Thyroid gland (tissue), 4 donors: ENCODE results near the gene GPR6. TPM values are rescaled to one million over a fixed set of nuclear protein-coding genes. Genes with fewer than 3 reads are reported as not detected.

Experiments used
- DNase-seq, 2 donors: peaks; one replicate each; pipeline ENCODE4 v3.0.0-alpha.2; 2019
- H3K27ac ChIP-seq, 3 donors: fragments of 200-600 bp; sonication (generic); 1 replicate in 2 of 3; 2 replicates in 1 of 3; pipeline ENCODE4 v1.5.1; 2016 to 2019; ENCODE audit warnings: mild to moderate bottlenecking in 1 of 3, moderate library complexity in 1 of 3
- H3K27me3 ChIP-seq: fragments of 200-600 bp; sonication (generic); one replicate; pipeline ENCODE4 v1.5.1; 2019
- H3K36me3 ChIP-seq, 2 donors: fragments of 200-600 bp; sonication (generic); one replicate each; pipeline ENCODE4 v1.5.1; 2016 to 2019
- H3K4me1 ChIP-seq, 2 donors: fragments of 200-600 bp; sonication (generic); one replicate each; pipeline ENCODE4 v1.5.1; 2017 to 2019
- H3K4me3 ChIP-seq, 3 donors: fragments of 200-600 bp; sonication (generic); replicated peaks in 1 of 3; 1 replicate in 2 of 3; 2 replicates in 1 of 3; pipeline ENCODE4 v1.5.1; 2016; ENCODE audit warnings: mild to moderate bottlenecking in 1 of 3
- H3K9me3 ChIP-seq: fragments of 200-600 bp; sonication (generic); one replicate; pipeline ENCODE4 v1.5.1; 2017
- POLR2A ChIP-seq, 2 donors: fragments of 450-650 bp; IDR thresholded peaks; one replicate each; pipeline ENCODE4 v1.6.1; 2017; ENCODE audit warnings: antibody characterized with exemption in 2 of 2, mild to moderate bottlenecking in 2 of 2, moderate library complexity in 1 of 2
- WGBS, 2 donors: methylation state at CpG; one replicate each; pipeline ENCODE4 v1.1.5; 2017; 5-methylcytosine and 5-hydroxymethylcytosine counted together
- intact Hi-C: fragments of 100-400 bp; cut with DNase I; formaldehyde crosslinking; loops from one replicate; pipeline ENCODE4 v1.15.1; 2023
- total RNA-seq, 4 donors: library from RNA; depleted of rRNA; stranded (reverse); fragments of >200 nt; gene quantifications; one replicate each; pipeline ENCODE4 v1.2.3, GENCODE V29; 2016
- TF ChIP-seq, protein P1 (sequence below), 6 experiments: fragments of 200-600 bp in 3 of 6; fragments of 450-650 bp in 3 of 6; sonication (generic) in 3 of 6; IDR thresholded peaks; one replicate each; pipeline ENCODE4 v1.5.1; 2016 to 2019; ENCODE audit warnings: antibody characterized with exemption in 6 of 6, mild to moderate bottlenecking in 2 of 6, inconsistent platforms in 1 of 6, moderate library complexity in 1 of 6

The GPR6 gene
- total RNA-seq, 4 donors from 2014 or later = not detected

DNA sequence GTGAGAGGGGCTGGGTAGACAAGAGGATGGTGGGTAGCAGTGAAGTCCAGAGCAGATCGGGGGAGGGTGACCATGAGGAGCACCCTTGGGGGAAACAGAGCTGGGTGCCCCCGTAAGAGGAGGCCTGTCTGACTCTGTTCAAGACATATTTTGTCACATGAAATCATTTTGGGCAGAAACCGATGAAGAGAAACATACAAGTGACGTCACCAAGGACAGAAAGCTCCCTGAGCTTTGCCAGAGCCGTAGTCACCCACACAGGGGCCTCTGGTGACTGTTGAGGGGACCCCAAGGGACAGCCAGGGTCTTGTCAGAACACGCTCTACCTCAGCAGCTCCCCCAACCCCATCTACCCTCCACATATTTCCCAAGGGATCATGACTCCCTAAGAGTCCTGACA is 39.2 kb downstream of the GPR6 start:
- H3K27me3 ChIP-seq = no peaks in the 10 kb centered on the region
- no peaks in the 10 kb centered on the region for H3K36me3 ChIP-seq
- no peaks in the 10 kb centered on the region for H3K9me3 ChIP-seq
- WGBS, 2 donors = 72 to 86% methylated on average over 6 of the region's 6 CpGs
- intact Hi-C loops = no loop called here
- H3K4me3 ChIP-seq = no peak overlapping the region
- H3K27ac ChIP-seq = no peak overlapping the region
- H3K4me1 ChIP-seq = no peaks in the 10 kb centered on the region
- no peak for TF ChIP-seq POLR2A (IDR thresholded peaks at IDR 0.05)
- TF ChIP-seq, protein P1, sequence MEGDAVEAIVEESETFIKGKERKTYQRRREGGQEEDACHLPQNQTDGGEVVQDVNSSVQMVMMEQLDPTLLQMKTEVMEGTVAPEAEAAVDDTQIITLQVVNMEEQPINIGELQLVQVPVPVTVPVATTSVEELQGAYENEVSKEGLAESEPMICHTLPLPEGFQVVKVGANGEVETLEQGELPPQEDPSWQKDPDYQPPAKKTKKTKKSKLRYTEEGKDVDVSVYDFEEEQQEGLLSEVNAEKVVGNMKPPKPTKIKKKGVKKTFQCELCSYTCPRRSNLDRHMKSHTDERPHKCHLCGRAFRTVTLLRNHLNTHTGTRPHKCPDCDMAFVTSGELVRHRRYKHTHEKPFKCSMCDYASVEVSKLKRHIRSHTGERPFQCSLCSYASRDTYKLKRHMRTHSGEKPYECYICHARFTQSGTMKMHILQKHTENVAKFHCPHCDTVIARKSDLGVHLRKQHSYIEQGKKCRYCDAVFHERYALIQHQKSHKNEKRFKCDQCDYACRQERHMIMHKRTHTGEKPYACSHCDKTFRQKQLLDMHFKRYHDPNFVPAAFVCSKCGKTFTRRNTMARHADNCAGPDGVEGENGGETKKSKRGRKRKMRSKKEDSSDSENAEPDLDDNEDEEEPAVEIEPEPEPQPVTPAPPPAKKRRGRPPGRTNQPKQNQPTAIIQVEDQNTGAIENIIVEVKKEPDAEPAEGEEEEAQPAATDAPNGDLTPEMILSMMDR (IDR thresholded peaks at IDR 0.05) = no peak
- no peak for DNase-seq

DNA sequence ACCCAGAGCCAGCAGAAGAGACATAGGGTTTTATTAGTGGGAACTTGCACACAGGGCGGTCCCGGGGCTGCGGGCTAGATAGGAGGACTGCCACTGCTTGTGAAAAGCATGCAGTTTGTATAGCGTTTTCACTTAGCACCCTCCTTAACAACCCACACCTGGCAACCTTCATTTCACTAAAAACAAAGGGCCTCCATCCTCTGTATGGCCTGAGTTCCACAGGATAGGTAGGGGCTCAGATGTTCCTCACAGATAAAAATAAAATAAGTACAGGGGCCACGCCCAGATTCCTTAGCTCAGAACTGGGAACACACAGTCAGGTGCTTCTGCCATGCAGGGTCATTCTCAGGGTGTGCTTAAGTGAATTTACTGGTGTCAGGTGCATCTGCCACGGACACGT is 39.8 kb downstream of the GPR6 start:
- TF ChIP-seq, protein P1 (IDR thresholded peaks at IDR 0.05) = no peak
- no peak for TF ChIP-seq POLR2A (IDR thresholded peaks at IDR 0.05)
- Histone ChIP-seq H3K9me3 (no peaks in the 10 kb centered on the region), H3K36me3 (no peaks in the 10 kb centered on the region), H3K27ac (no peak overlapping the region), H3K4me1 (no peaks in the 10 kb centered on the region), H3K27me3 (no peaks in the 10 kb centered on the region), H3K4me3 (no peak overlapping the region)
- WGBS, 2 donors = 58 to 71% methylated on average over 7 of the region's 7 CpGs
- intact Hi-C loops = no loop called here
- no peak for DNase-seq

DNA sequence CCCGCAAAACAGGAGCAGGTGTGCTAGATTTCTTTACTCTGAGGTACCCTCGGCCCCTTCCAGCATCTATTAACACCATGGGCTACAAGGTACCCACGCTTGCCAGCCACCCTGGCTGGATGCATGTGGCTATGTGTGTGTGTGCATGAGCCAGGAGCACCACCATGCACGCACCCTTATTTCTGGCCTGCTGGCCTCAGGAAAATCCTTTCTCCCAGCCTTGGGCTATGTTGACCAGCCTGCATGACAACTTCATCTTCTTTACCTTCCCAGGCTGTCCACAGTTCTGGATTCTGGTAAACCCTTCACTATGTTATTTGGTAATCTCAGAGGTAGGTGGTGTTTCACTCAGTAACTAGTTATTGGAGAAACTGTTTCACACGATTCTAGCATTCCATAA is 40.4 kb downstream of the GPR6 start:
- TF ChIP-seq, protein P1 (IDR thresholded peaks at IDR 0.05) = no peak
- no peak for TF ChIP-seq POLR2A (IDR thresholded peaks at IDR 0.05)
- intact Hi-C loops = no loop called here
- no peaks in the 10 kb centered on the region for H3K27me3 ChIP-seq
- DNase-seq = no peak
- no peaks in the 10 kb centered on the region for H3K36me3 ChIP-seq
- H3K27ac ChIP-seq = no peak overlapping the region
- H3K4me1 ChIP-seq = no peaks in the 10 kb centered on the region
- H3K9me3 ChIP-seq = no peaks in the 10 kb centered on the region
- H3K4me3 ChIP-seq = no peak overlapping the region
- 82 to 84% methylated on average over 5 of the region's 5 CpGs for whole genome bisulfite sequencing, 2 donors

DNA sequence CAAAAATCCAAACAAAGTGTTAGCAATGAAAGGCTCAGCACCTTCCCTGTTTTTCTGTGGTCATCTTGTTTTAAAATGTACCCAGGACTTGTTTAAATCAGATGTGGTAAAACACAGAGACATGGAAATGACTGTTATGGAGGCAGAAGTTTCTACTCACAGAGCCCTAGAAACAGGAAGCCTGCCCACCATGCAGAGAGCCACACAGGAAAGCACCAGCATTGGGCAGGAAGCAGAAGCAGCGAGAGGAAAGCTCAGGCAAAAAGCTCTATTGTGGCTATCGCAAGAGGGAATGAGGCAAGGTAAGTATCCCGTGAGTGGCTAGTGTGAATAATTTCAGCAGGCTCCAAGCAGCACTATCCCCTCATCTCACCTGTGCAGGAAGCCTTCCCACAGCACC is 42.8 kb downstream of the GPR6 start:
- DNase-seq = no peak
- 65 to 69% methylated on average over 3 of the region's 3 CpGs for WGBS, 2 donors
- intact Hi-C loops = no loop called here

DNA sequence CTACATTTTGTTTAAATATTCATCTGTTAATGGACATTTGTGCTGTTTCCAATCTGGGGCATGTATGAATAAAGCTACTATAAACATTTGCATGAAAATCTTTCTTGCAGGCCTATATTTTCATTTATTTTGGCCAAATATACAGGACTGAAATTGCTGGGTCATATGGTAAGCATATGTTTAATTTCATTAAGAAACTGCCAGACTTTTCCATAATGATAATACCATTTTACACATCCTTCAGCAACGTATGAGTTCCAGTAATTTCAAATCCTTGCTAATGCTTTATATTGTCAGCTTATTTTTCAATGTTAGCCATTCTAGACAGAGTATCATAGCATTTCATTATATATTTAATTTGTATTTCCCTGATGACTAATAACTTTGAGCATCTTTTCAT is 51.0 kb downstream of the GPR6 start:
- H3K27me3 ChIP-seq = no peaks in the 10 kb centered on the region
- no peaks in the 10 kb centered on the region for H3K4me1 ChIP-seq
- DNase-seq = no peak
- H3K36me3 ChIP-seq = no peaks in the 10 kb centered on the region
- H3K4me3 ChIP-seq = no peak overlapping the region
- 81 to 82% methylated on average over 1 of the region's 1 CpG for whole genome bisulfite sequencing, 2 donors
- H3K9me3 ChIP-seq = no peaks in the 10 kb centered on the region
- no peak for TF ChIP-seq POLR2A (IDR thresholded peaks at IDR 0.05)
- TF ChIP-seq, protein P1 (IDR thresholded peaks at IDR 0.05) = no peak
- H3K27ac ChIP-seq = no peak overlapping the region
- intact Hi-C loops = no loop called here

More for the DNA sequence above, 42.8 kb downstream of the GPR6 start:
- H3K9me3 ChIP-seq = no peaks in the 10 kb centered on the region
- H3K4me1 ChIP-seq = no peaks in the 10 kb centered on the region
- H3K4me3 ChIP-seq = no peak overlapping the region
- H3K27ac ChIP-seq = no peak overlapping the region
- H3K36me3 ChIP-seq = no peaks in the 10 kb centered on the region
- H3K27me3 ChIP-seq = no peaks in the 10 kb centered on the region
- no peak for TF ChIP-seq POLR2A (IDR thresholded peaks at IDR 0.05)
- TF ChIP-seq, protein P1 (IDR thresholded peaks at IDR 0.05) = no peak

Other genes starting within 250 kb of the GPR6 start
- gene WASF1, start 201.4 kb downstream of the GPR6 start, total RNA-seq = 10 to 100 TPM in 2 of 4 donors, 1 to 10 TPM in 2; 2.0 to 13.0 (median 7.7) TPM
- gene CDC40, start 202.1 kb downstream of the GPR6 start, total RNA-seq = 10 to 100 TPM; 27.4 to 32.0 (median 28.8) TPM